Keratinocyte (primary cell): Measurements from ENCODE around the gene TMEM184A. TPM values are rescaled to one million over a fixed set of nuclear protein-coding genes. Genes with fewer than 3 reads are reported as not detected.

Experiments used
- DNase-seq: peaks from one replicate; pipeline ENCODE4 v3.0.0-alpha.2; 2011; ENCODE audit warnings: low read depth, missing footprints, low spot score
- FAIRE-seq: peaks from 2 replicates; lab custom pipeline; 2011; peaks lifted over from hg19 to GRCh38; lab: Jason Lieb, UNC
- H2AFZ ChIP-seq: 2 replicates; pipeline ENCODE4 v1.6.0; 2012; ENCODE audit warnings: low read length, control low read depth, inconsistent platforms; ENCODE audit not compliant: control insufficient read depth
- H3K27ac ChIP-seq: 2 replicates; pipeline ENCODE4 v1.5.1; 2011; ENCODE audit warnings: low read length; ENCODE audit not compliant: control insufficient read depth, insufficient read depth
- H3K27me3 ChIP-seq: 3 replicates; pipeline ENCODE4 v1.6.0; 2011; ENCODE audit warnings: low read length; ENCODE audit not compliant: control insufficient read depth, insufficient read depth; ENCODE audit errors: extremely low read depth
- H3K36me3 ChIP-seq, 2 experiments: 2 replicates in 1 of 2; 3 replicates in 1 of 2; pipeline ENCODE4 v1.5.1; 2011; ENCODE audit warnings: low read length in 2 of 2, mild to moderate bottlenecking in 1 of 2; ENCODE audit not compliant: control insufficient read depth in 2 of 2, insufficient read depth in 2 of 2; ENCODE audit errors: extremely low read depth in 1 of 2
- H3K4me1 ChIP-seq: 3 replicates; pipeline ENCODE4 v1.5.1; 2011; ENCODE audit warnings: low read length; ENCODE audit not compliant: control insufficient read depth, insufficient read depth; ENCODE audit errors: extremely low read depth
- H3K4me2 ChIP-seq: 3 replicates; pipeline ENCODE4 v1.6.0; 2011; ENCODE audit warnings: low read depth, low read length; ENCODE audit not compliant: control insufficient read depth, insufficient read depth; ENCODE audit errors: extremely low read depth
- H3K4me3 ChIP-seq, 3 experiments: fragments of 200-600 bp in 1 of 3; sonication (generic) in 1 of 3; 2 replicates in 2 of 3; 3 replicates in 1 of 3; pipeline ENCODE4 v1.5.1; 2011 to 2016; ENCODE audit warnings: low read length in 3 of 3, mild to moderate bottlenecking in 3 of 3, control low read depth in 2 of 3, inconsistent platforms in 1 of 3, low read depth in 1 of 3, mixed read lengths in 1 of 3, mixed run types in 1 of 3, moderate library complexity in 1 of 3; ENCODE audit not compliant: control insufficient read depth in 2 of 3, insufficient read depth in 2 of 3; ENCODE audit errors: extremely low read depth in 1 of 3
- H3K79me2 ChIP-seq: 2 replicates; pipeline ENCODE4 v1.6.0; 2012; ENCODE audit warnings: low read length; ENCODE audit not compliant: control insufficient read depth, insufficient read depth
- H3K9ac ChIP-seq: 3 replicates; pipeline ENCODE4 v1.6.0; 2011; ENCODE audit warnings: low read length; ENCODE audit not compliant: control insufficient read depth, insufficient read depth; ENCODE audit errors: extremely low read depth
- H3K9me1 ChIP-seq: 3 replicates; pipeline ENCODE4 v1.6.0; 2011; ENCODE audit warnings: low read length; ENCODE audit not compliant: control insufficient read depth, insufficient read depth; ENCODE audit errors: extremely low read depth
- H3K9me3 ChIP-seq: 2 replicates; pipeline ENCODE4 v1.5.1; 2012; ENCODE audit warnings: low read depth, low read length; ENCODE audit not compliant: control insufficient read depth
- H4K20me1 ChIP-seq: 3 replicates; pipeline ENCODE4 v1.6.0; 2011; ENCODE audit warnings: low read length; ENCODE audit not compliant: control insufficient read depth, insufficient read depth; ENCODE audit errors: extremely low read depth
- EZH2 ChIP-seq: IDR thresholded peaks from one replicate; pipeline ENCODE4 v1.6.1; 2012; ENCODE audit warnings: inconsistent platforms, mild to moderate bottlenecking, low read length, moderate library complexity
- dilution Hi-C: fragments of 300-500 bp; cut with MboI; formaldehyde crosslinking; loops from one replicate; pipeline ENCODE4 v1.7.0; 2020; ENCODE audit warnings: low sequenced_read_pairs; ENCODE audit not compliant: extremely low pct_ligation_motif_present
- polyA plus RNA-seq, 5 experiments: library from polyadenylated mRNA; depleted of rRNA in 3 of 5; stranded (reverse) in 3 of 5; stranded (forward) in 1 of 5; unstranded in 1 of 5; fragments of >200 nt; gene quantifications; 1 replicate in 1 of 5; 2 replicates in 3 of 5; 3 replicates in 1 of 5; pipeline versions ENCODE4 v1.2.1 to v1.2.3, GENCODE V29; 2011 to 2012; ENCODE audit warnings: missing spikeins in 2 of 5, low read depth in 1 of 5, low replicate concordance in 1 of 5
- TF ChIP-seq, protein P1 (sequence below), 3 experiments: IDR thresholded peaks in 1 of 3; conservative IDR thresholded peaks in 1 of 3; optimal IDR thresholded peaks in 1 of 3; 2 replicates in 2 of 3; 3 replicates in 1 of 3; pipeline versions ENCODE3 to v1.5.1; 2011; ENCODE audit warnings: low read length in 3 of 3, mild to moderate bottlenecking in 3 of 3, moderate library complexity in 2 of 3, control low read depth in 1 of 3, inconsistent platforms in 1 of 3; ENCODE audit not compliant: insufficient read depth in 2 of 3; ENCODE audit errors: extremely low read depth in 1 of 3

The TMEM184A gene
- polyA plus RNA-seq, 1 donor (not counting 4 experiments of a cell fraction or from before 2014, with no cell fraction given), result 2.9 TPM

DNA sequence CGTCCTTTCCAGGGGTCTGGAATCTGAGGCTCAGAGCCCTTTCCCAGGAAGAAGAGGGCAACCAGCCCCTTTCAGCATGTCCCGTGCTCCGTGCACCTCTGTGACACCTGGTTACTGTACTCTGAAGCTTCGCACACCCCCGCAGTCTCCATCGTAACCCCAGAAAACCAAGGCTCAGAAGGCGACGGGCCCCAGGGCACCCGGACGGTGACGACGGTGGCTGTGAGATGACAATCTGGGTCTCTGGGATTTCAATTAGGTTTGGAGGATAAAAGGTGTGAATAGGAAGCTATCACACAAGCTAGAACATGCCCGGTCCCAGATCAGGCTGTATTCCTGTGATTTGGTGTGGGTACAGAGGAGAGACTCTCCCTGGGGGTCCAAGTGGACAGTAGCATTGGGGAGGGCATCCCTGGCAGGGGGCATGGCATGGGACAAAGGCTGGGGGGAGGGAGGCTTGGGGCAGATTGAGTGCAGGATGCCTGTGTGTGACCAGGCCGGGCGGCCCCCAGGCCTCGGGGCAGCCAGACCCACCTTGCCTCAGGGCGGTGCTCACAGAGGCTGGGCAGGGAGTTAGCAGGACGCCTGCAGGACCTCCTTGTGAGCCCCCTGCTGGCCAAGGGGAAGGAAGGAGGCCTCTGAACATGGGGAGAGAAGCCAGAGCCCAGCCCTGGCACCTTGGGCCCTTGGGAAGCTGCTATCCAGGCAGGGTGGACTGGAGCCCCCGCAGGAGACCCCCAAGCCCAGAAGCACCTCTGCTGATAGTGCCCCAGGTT lies 37.3 kb upstream of the TMEM184A start:
- TF ChIP-seq, protein P1, sequence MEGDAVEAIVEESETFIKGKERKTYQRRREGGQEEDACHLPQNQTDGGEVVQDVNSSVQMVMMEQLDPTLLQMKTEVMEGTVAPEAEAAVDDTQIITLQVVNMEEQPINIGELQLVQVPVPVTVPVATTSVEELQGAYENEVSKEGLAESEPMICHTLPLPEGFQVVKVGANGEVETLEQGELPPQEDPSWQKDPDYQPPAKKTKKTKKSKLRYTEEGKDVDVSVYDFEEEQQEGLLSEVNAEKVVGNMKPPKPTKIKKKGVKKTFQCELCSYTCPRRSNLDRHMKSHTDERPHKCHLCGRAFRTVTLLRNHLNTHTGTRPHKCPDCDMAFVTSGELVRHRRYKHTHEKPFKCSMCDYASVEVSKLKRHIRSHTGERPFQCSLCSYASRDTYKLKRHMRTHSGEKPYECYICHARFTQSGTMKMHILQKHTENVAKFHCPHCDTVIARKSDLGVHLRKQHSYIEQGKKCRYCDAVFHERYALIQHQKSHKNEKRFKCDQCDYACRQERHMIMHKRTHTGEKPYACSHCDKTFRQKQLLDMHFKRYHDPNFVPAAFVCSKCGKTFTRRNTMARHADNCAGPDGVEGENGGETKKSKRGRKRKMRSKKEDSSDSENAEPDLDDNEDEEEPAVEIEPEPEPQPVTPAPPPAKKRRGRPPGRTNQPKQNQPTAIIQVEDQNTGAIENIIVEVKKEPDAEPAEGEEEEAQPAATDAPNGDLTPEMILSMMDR (optimal IDR thresholded peaks at IDR 0.05 in 1 of 3, IDR thresholded peaks at IDR 0.05 in 1 of 3, conservative IDR thresholded peaks at IDR 0.05 in 1 of 3; ENCODE audit: extremely low read depth in 1 of 3, insufficient read depth in 2 of 3, low read length in 3 of 3), result peak in 1 of 3 experiments; percentile 40
- no peak for TF ChIP-seq EZH2
- Histone ChIP-seq H2AFZ (no peak overlapping the region), H3K4me3 (no peak overlapping the region), H4K20me1 (peaks cover 5% of the 10 kb centered on the region), H3K9me3 (peaks cover 5% of the 10 kb centered on the region), H3K36me3 (no peaks in the 10 kb centered on the region), H3K79me2 (no peaks in the 10 kb centered on the region), H3K9ac (no peak overlapping the region), H3K27ac (no peak overlapping the region), H3K4me1 (peaks cover 3% of the 10 kb centered on the region), H3K4me2 (no peak overlapping the region), H3K27me3 (peaks cover 41% of the 10 kb centered on the region), H3K9me1 (no peaks in the 10 kb centered on the region)
- dilution Hi-C loops, result no loop called here
- DNase-seq (no peak), FAIRE-seq (no peak)

DNA sequence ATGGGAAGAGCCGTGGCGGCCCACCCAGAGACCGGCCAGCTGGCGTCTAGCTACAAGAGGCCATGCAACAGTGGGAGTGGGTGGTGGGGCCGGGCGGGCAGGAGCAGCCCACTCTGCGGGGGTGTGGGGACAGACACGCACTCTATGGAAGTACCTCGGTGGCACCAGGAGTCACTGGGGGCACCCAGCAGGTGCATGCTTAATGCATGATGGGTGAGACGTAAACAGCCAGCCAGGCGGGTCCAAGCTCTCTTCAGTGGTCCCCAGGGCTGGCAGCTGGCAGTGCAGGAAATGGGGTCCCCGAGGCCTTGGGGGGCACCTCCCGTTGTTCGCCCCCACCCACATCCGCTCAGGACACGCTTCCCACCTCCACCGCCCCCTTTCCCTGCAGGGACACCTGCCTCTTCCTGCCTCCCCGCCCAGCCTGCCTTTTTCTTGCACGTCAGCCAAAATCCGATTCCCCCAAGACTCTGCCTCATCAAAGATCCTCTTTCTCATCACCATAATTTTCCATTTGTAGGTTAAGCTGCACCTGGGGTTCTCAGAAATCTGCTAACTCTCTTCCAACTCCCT lies 36.4 kb upstream of the TMEM184A start:
- no peak for FAIRE-seq
- no peak for DNase-seq
- Histone ChIP-seq H3K9ac (no peak overlapping the region), H3K27ac (no peak overlapping the region), H3K9me1 (no peaks in the 10 kb centered on the region), H3K27me3 (peaks cover 48% of the 10 kb centered on the region), H3K4me1 (peaks cover 3% of the 10 kb centered on the region), H3K9me3 (peaks cover 5% of the 10 kb centered on the region), H3K4me2 (no peak overlapping the region), H3K4me3 (no peak overlapping the region), H3K79me2 (no peaks in the 10 kb centered on the region), H4K20me1 (peaks cover 5% of the 10 kb centered on the region), H2AFZ (no peak overlapping the region), H3K36me3 (no peaks in the 10 kb centered on the region)
- TF ChIP-seq, protein P1 (optimal IDR thresholded peaks at IDR 0.05 in 1 of 3, IDR thresholded peaks at IDR 0.05 in 1 of 3, conservative IDR thresholded peaks at IDR 0.05 in 1 of 3; ENCODE audit: extremely low read depth in 1 of 3, insufficient read depth in 2 of 3, low read length in 3 of 3), result no peak
- no peak for TF ChIP-seq EZH2
- dilution Hi-C loops, result no loop called here
